ENCODE data around the gene CD70.

- TF ChIP-seq CTCF (conservative IDR thresholded peaks at IDR 0.05 in 1 of 2, IDR thresholded peaks at IDR 0.05 in 1 of 2; ENCODE audit: extremely low read depth in 1 of 2, insufficient read depth in 1 of 2, low read depth in 1 of 2, low read length in 2 of 2) = no peak
- no peak for TF ChIP-seq EZH2 (IDR thresholded peaks at IDR 0.05; ENCODE audit: borderline replicate concordance, low read length)
Measured at GRCh38 chr19:6551091-6551490, 39.9 kb downstream of the CD70 start.

All from mammary epithelial cell (primary cell).